H9 (cell line): ENCODE measurements around the gene C16orf95. TPM values are rescaled to one million over a fixed set of nuclear protein-coding genes. Genes with fewer than 3 reads are reported as not detected.

ENCODE experiments used
- DNase-seq: peaks from one replicate; pipeline ENCODE4 v3.0.0-alpha.2; 2017
- H2AFZ ChIP-seq: one replicate; pipeline ENCODE4 v1.6.1; 2013; ENCODE audit warnings: mild to moderate bottlenecking, low read length, control low read depth, moderate library complexity
- H2AK5ac ChIP-seq: 2 replicates; pipeline ENCODE4 v1.6.1; 2013; ENCODE audit warnings: low read length, control low read depth, mixed read lengths; ENCODE audit not compliant: insufficient read length
- H2BK120ac ChIP-seq: one replicate; pipeline ENCODE4 v1.6.1; 2013; ENCODE audit warnings: low read depth, mild to moderate bottlenecking, low read length, control low read depth, inconsistent platforms; ENCODE audit not compliant: poor library complexity, severe bottlenecking
- H2BK12ac ChIP-seq: 2 replicates; pipeline ENCODE4 v1.6.1; 2013; ENCODE audit warnings: low read length, control low read depth, mixed read lengths, low read depth; ENCODE audit not compliant: insufficient read length
- H2BK15ac ChIP-seq: 2 replicates; pipeline ENCODE4 v1.6.1; 2013; ENCODE audit warnings: low read depth, low read length, control low read depth
- H2BK20ac ChIP-seq: one replicate; pipeline ENCODE4 v1.6.1; 2013; ENCODE audit warnings: low read depth, mild to moderate bottlenecking, low read length, control low read depth, inconsistent platforms; ENCODE audit not compliant: poor library complexity, severe bottlenecking
- H2BK5ac ChIP-seq: 2 replicates; pipeline ENCODE4 v1.6.1; 2013; ENCODE audit warnings: low read length, control low read depth, mixed read lengths; ENCODE audit not compliant: insufficient read length
- H3K14ac ChIP-seq: 2 replicates; pipeline ENCODE4 v1.6.1; 2013; ENCODE audit warnings: low read length, control low read depth; ENCODE audit not compliant: insufficient read depth
- H3K18ac ChIP-seq: 2 replicates; pipeline ENCODE4 v1.6.1; 2013; ENCODE audit warnings: low read depth, mild to moderate bottlenecking, mixed read lengths, low read length, control low read depth; ENCODE audit not compliant: insufficient read length
- H3K23ac ChIP-seq: 2 replicates; pipeline ENCODE4 v1.6.1; 2013; ENCODE audit warnings: low read length, control low read depth, mixed read lengths, low read depth; ENCODE audit not compliant: insufficient read length
- H3K23me2 ChIP-seq: 2 replicates; pipeline ENCODE4 v1.6.1; 2013; ENCODE audit warnings: low read depth, mild to moderate bottlenecking, mixed read lengths, low read length, control low read depth; ENCODE audit not compliant: insufficient read length, poor library complexity, severe bottlenecking
- H3K27ac ChIP-seq: 2 replicates; pipeline ENCODE4 v1.5.1; 2013; ENCODE audit warnings: low read length, control low read depth, mixed read lengths, low read depth; ENCODE audit not compliant: insufficient read length
- H3K27me3 ChIP-seq: 2 replicates; pipeline ENCODE4 v1.6.1; 2013; ENCODE audit warnings: low read length, control low read depth, inconsistent platforms; ENCODE audit not compliant: insufficient read depth
- H3K4ac ChIP-seq: 2 replicates; pipeline ENCODE4 v1.6.1; 2013; ENCODE audit warnings: low read depth, mild to moderate bottlenecking, control low read depth, inconsistent platforms, low read length, moderate library complexity
- H3K4me1 ChIP-seq: 2 replicates; pipeline ENCODE4 v1.6.1; 2013; ENCODE audit warnings: low read length, control low read depth, inconsistent platforms; ENCODE audit not compliant: insufficient read depth
- H3K4me2 ChIP-seq: 2 replicates; pipeline ENCODE4 v1.6.1; 2013; ENCODE audit warnings: low read length, control low read depth, mixed read lengths; ENCODE audit not compliant: insufficient read length, insufficient read depth
- H3K56ac ChIP-seq: 2 replicates; pipeline ENCODE4 v1.6.1; 2013; ENCODE audit warnings: low read depth, mild to moderate bottlenecking, mixed read lengths, low read length, control low read depth; ENCODE audit not compliant: insufficient read length
- H3K79me1 ChIP-seq: 2 replicates; pipeline ENCODE4 v1.6.1; 2013; ENCODE audit warnings: low read depth, mild to moderate bottlenecking, moderate library complexity, low read length, control low read depth, inconsistent platforms; ENCODE audit not compliant: insufficient read depth, poor library complexity, severe bottlenecking
- H3K79me2 ChIP-seq: 2 replicates; pipeline ENCODE4 v1.6.1; 2013; ENCODE audit warnings: low read length, control low read depth, inconsistent platforms; ENCODE audit not compliant: insufficient read depth
- H3K9ac ChIP-seq: 2 replicates; pipeline ENCODE4 v1.6.1; 2013; ENCODE audit warnings: low read length, control low read depth, mixed read lengths; ENCODE audit not compliant: insufficient read length; ENCODE audit errors: extremely low read depth
- H3K9me3 ChIP-seq: one replicate; pipeline ENCODE4 v1.6.1; 2013; ENCODE audit warnings: low read depth, low read length, inconsistent platforms; ENCODE audit not compliant: control insufficient read depth
- H3T11ph ChIP-seq: one replicate; pipeline ENCODE4 v1.6.1; 2013; ENCODE audit warnings: mild to moderate bottlenecking, low read length, control low read depth, inconsistent platforms
- H4K20me1 ChIP-seq: one replicate; pipeline ENCODE4 v1.6.1; 2013; ENCODE audit not compliant: control insufficient read depth, insufficient read length, insufficient read depth
- H4K5ac ChIP-seq: 2 replicates; pipeline ENCODE4 v1.6.1; 2013; ENCODE audit warnings: low read depth, mild to moderate bottlenecking, mixed read lengths, low read length, control low read depth; ENCODE audit not compliant: insufficient read length
- H4K8ac ChIP-seq: replicated peaks from 2 replicates; pipeline ENCODE4 v1.6.1; 2013; ENCODE audit warnings: low read length, control low read depth, mixed read lengths, low read depth; ENCODE audit not compliant: insufficient read length
- H4K91ac ChIP-seq: 2 replicates; pipeline ENCODE4 v1.6.1; 2013; ENCODE audit warnings: low read depth, mild to moderate bottlenecking, moderate library complexity, mixed read lengths, low read length, control low read depth; ENCODE audit not compliant: insufficient read length
- H3K27ac Mint-ChIP-seq, 3 experiments: 2 replicates in 2 of 3; 3 replicates in 1 of 3; pipeline ENCODE4 v1.8.0; 2020 to 2021; ENCODE audit warnings: mixed read lengths in 3 of 3, mild to moderate bottlenecking in 1 of 3, moderate library complexity in 1 of 3
- H3K27me3 Mint-ChIP-seq: 2 replicates; pipeline ENCODE4 v1.8.0; 2021; ENCODE audit warnings: low read depth, mild to moderate bottlenecking, moderate library complexity, mixed read lengths
- H3K36me3 Mint-ChIP-seq, 3 experiments: 2 replicates in 2 of 3; 3 replicates in 1 of 3; pipeline ENCODE4 v1.8.0; 2020 to 2021; ENCODE audit warnings: low read depth in 3 of 3, mixed read lengths in 3 of 3; ENCODE audit not compliant: insufficient read depth in 1 of 3
- H3K4me1 Mint-ChIP-seq, 2 experiments: 2 replicates each; pipeline ENCODE4 v1.8.0; 2020; ENCODE audit warnings: mixed read lengths in 2 of 2
- H3K4me3 Mint-ChIP-seq, 2 experiments: 2 replicates in 1 of 2; 3 replicates in 1 of 2; pipeline ENCODE4 v1.8.0; 2020 to 2021; ENCODE audit warnings: mild to moderate bottlenecking in 2 of 2, mixed read lengths in 2 of 2, moderate library complexity in 1 of 2
- H3K9me3 Mint-ChIP-seq, 2 experiments: 2 replicates in 1 of 2; 3 replicates in 1 of 2; pipeline ENCODE4 v1.8.0; 2020; ENCODE audit warnings: mild to moderate bottlenecking in 2 of 2, mixed read lengths in 2 of 2, moderate library complexity in 1 of 2
- CTCF ChIP-seq: fragments of 200-600 bp; sonication (generic); conservative IDR thresholded peaks from 3 replicates; pipeline ENCODE4 v1.8.0; 2021; ENCODE audit warnings: antibody characterized with exemption, mild to moderate bottlenecking
- WGBS: extraction: QIAGEN DNeasy Blood & Tissue Kit; methylation state at CpG from one replicate; pipeline ENCODE4 v1.1.7; 2013; ENCODE audit warnings: missing lambda C conversion rate, low lambda C conversion rate, mixed read lengths; ENCODE audit not compliant: insufficient read length; ENCODE audit errors: extremely low coverage; 5-methylcytosine and 5-hydroxymethylcytosine counted together
- total RNA-seq: library from RNA; stranded (reverse); gene quantifications from 2 replicates; pipeline ENCODE4 v1.2.1, GENCODE V29; 2021

Gene C16orf95
- total RNA-seq, 1 experiment from 2014 or later: 5.6 TPM

GRCh38 chr16:87365021-87365713, 48.0 kb upstream of the C16orf95 start:
- WGBS: no CpG with 5 or more reads among the region's 13 CpGs
- H3K79me2 ChIP-seq: no peaks in the 10 kb centered on the region; the same call in 1 of the 2 replicates

More at GRCh38 chr16:87365021-87365713, 48.0 kb upstream of the C16orf95 start:
- Histone ChIP-seq H3K23ac (no peak overlapping the region), H3K79me1 (peaks cover 7% of the 10 kb centered on the region), H2BK15ac (no peak overlapping the region), H3K27ac (no peak overlapping the region), H2AK5ac (no peak overlapping the region), H2AFZ (no peak overlapping the region), H3K4me2 (no peak overlapping the region), H3T11ph (no peak overlapping the region), H4K20me1 (no peaks in the 10 kb centered on the region), H2BK5ac (no peak overlapping the region), H4K91ac (no peak overlapping the region), H2BK12ac (no peak overlapping the region), H2BK20ac (no peak overlapping the region), H3K14ac (no peak overlapping the region), H4K5ac (no peak overlapping the region), H3K4me1 (no peaks in the 10 kb centered on the region), H2BK120ac (no peak overlapping the region), H4K8ac (no peak overlapping the region), H3K27me3 (no peaks in the 10 kb centered on the region), H3K18ac (no peak overlapping the region), H3K9me3 (no peaks in the 10 kb centered on the region), H3K56ac (no peak overlapping the region), H3K4ac (no peak overlapping the region), H3K9ac (no peak overlapping the region), H3K23me2 (no peaks in the 10 kb centered on the region)
- H3K9me3 Mint-ChIP-seq: no peaks in the 10 kb centered on the region
- no peak for DNase-seq
- no peaks in the 10 kb centered on the region for H3K27me3 Mint-ChIP-seq
- TF ChIP-seq CTCF: no peak
- no peak overlapping the region for H3K4me3 Mint-ChIP-seq
- no peak overlapping the region for H3K27ac Mint-ChIP-seq
- peaks cover 14 to 18% of the 10 kb centered on the region in 2 experiments for H3K4me1 Mint-ChIP-seq
- H3K36me3 Mint-ChIP-seq: peaks cover 2 to 24% (median 7%) of the 10 kb centered on the region in 3 experiments; a peak in 6 of 7 replicates
